ENCODE data around the gene SYNM.
A peak's percentile ranks its signal among the peaks of the same experiment; 100 is the strongest.

The SYNM gene

DNA sequence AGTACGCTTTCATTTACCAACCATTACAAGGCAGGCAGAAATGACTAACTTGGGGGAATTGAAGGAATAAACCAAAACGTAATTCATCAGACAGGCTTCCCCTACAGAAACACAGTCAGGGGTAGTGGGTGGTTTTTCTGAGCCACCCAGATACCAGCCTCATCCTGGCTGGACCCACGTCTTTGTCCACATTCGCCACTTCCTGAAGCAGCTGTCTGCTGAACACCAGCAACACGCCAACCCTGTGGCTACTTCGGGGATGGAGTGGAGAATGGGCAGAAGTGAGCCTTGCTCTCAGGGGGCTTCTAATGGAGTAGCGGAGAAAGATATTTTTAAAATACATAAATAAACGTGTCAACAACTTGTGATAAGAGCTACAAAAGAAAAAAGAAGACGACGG lies 40.1 kb downstream of the SYNM start:
- no peak for DNase-seq

DNA sequence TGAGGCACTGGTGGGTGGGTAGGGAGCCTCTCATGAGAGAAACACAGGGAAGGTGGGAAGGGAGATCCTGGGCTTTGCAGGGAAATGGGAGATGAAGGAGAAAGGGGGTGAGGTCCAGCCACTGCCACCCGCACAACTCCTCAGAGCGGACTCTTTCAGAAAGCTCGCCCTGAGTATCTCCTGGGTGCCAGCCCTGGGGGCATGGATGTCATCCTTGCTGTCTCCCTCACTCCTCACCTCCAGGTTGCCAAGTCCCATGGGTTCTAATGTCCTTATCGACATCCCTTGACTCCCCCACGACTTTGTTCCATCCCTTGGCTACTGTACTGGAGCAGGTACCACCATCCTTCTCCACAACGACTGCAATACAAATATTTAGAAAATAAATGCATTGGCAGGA lies 40.9 kb downstream of the SYNM start:
- DNase-seq, result no peak

DNA sequence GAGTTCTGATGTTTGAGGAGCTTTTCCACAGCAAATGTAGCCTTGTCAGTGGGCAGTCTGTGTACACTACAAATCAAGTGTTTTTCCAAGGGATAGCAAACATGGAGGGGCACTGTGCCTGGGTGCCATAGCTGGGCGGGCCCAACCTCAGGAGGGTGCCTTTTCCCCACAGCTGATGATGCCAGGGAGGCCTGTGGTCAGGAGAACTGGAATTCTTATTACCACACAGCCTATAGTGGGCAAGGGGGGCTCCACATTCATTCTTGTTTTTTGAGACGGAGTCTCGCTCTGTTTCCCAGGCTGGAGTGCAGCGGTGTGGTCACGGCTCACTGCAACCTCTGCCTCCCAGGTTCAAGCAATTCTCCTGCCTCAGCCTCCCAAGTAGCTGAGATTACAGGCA lies 41.8 kb downstream of the SYNM start:
- DNase-seq, result no peak

DNA sequence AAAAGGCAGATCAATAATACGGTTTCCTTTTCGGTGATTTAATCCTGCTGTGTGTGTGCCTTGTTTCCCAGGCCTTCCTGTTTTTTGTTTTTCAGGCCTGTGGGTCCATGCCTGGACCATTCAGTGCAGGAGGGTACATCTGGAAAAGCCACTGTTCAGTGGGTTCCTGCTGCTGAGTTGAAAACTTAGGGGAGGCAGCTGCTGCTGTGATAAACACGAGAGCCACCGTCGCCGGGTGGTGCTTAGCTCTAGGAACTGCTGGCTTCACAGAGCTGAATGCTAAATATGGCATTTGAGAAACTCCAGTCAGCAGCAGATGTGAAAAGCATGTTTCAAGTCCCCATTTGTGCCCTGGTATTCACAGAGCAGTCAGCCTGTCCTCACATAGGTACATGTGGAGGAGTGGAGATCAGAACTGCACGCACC lies 44.0 kb downstream of the SYNM start:
- no peak for DNase-seq

DNA sequence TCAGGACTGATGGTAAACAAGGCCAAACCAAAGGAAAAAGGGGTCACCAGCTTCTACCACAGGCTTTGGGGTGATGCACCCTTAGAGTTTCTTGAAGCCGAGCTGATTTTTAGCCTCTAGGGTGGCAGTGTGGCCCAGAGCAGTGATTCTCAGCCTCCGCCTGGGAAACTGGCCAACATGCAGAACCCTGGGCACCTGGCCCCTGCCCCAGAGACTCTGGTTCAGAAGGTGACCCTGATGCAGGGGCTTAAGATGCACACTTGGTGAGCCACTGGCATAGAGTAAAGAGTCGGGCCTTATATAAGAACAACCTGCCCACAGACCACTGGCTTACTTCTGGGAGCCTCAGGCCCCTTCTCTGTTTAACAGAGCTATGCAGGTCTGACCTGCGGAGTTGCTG lies 44.5 kb downstream of the SYNM start:
- DNase-seq, result no peak

DNA sequence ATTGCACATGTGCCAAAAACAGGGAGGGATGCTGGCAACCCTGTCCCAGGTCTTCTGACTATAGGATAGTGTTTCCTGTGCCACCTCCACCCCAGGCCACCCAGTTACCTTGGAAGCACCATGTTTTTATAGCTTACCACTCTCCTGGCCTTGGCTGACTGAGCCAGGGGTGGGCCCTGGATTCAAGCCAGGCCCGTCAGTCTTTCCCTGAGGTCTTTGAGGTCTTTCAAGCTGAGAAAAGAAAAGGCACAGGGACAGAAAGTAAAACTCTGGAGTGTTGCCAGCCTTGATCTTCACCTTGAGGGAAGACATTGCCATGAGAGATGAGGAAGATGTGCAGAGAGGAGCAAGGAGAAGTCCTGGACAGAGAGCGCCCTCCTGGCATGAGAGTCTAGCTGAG lies 46.3 kb downstream of the SYNM start:
- no peak for DNase-seq

DNA sequence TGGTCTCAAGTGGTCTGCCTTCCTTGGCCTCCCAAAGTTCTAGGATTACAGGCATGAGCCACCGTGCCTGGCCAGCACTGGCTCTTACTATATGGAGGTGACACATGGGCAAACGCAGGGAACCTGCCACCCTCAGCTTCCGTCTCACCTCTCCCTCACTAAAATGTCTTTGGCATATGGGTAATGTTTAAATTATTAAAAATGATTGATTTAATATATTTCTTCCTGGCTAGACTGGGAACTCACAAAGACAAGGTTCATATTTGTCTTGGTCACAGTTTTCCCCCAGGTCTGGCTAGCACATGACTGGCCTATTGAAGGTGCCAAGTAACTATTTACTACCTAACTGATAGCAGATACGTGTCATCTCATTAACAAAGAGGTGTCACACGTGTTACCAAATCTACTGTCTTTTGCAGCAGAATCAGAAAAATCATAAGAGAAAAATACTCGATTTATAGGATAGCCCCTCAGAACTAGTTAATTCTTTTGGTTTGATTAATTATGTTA lies 48.2 kb downstream of the SYNM start:
- DNase-seq, result no peak

DNA sequence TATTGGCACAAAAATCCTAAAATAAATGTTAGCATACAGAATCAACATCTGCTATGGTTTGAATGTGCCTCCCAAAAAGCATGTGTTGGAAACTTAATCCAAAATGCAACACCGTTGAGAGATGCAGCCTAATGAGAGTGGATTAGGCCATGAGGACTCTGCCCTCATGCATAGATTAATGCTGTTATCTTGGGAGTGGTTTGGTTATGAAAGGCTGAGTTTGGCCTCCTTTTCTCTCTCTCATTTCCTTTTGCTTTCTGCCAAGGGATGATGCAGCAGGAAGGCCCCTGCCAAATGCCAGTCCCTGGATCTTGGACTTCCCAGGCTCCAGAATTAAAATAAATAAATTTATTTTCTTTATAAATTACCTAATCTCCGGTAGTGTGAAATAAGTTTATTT lies 49.4 kb downstream of the SYNM start:
- DNase-seq, result no peak

DNA sequence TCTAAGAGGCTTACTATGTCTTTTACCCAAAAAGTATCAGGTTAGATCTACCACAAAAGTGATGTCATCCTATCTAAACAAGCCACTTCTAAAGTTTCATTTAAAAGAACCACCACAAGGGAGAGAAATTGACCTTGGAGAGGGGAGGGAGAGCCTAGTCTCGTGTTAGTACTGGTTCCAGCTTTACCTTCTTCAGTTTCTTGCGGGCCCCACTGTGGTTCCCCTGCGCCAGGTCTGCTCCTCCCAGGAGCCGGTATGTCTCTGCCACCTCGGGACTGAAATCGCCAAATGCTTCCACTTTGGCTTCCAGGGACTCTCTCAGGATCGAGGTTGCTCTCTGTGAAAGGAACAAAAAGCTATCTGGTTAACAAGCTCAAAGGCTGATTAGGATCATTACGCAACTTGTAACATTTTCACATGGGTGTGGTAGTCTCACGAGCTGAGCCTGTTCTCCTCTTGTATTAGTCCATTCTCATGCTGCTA lies 51.1 kb downstream of the SYNM start:
- DNase-seq, result no peak

DNA sequence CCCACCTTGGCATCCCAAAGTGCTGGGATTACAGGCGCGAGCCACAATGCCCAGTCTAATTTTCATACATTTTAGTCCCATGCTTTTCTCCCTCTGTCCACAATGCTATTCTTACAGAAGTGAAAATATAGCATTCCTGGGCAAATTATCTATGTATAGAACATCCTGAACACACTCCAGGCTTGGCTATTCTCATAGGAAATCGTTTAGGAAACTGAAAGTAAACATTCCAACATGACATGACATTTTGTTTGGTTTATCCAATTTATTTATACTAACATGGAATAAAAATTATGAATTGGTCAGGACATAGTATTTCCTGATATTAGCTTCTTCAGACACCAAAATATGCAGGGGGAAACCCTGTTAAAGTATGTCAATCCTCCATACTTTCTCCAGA lies 52.6 kb downstream of the SYNM start:
- DNase-seq, result no peak

DNA sequence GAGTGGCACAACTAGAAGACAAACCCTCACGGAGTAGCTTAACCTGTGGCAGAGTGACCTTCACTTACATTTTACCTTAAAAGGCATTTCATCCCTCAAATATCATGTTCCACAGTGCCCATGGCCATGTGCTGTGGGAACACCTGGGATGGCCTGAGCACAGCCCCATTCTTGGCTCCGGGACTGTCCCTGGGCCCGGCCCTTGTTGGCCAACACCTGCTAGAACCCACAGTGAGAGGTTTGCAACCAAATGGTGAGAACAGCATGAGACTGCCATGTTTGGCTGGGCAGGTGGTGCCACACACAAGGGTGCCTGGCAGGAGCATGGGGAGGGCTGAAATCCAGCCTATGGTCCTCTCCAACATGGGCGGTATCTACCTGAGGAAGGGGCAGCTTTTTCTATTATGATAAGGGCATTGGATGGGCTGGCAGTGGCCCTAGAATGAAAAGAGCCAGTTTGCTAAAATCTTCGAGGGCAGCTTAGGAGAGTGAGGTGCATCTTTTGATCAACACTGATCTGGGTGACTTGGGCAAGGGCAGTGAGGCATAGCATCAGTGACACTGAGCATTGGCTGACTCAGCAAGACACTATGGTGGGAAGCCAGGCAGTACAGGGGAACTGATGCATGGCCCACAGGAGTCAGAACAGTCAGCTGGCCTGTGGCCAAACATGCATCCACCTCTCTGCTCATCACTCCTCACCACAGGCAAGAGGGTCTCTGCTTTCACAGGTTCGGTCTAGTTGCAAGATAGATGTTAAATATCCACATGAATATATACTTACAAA lies 53.9 kb downstream of the SYNM start:
- DNase-seq, result no peak

DNA sequence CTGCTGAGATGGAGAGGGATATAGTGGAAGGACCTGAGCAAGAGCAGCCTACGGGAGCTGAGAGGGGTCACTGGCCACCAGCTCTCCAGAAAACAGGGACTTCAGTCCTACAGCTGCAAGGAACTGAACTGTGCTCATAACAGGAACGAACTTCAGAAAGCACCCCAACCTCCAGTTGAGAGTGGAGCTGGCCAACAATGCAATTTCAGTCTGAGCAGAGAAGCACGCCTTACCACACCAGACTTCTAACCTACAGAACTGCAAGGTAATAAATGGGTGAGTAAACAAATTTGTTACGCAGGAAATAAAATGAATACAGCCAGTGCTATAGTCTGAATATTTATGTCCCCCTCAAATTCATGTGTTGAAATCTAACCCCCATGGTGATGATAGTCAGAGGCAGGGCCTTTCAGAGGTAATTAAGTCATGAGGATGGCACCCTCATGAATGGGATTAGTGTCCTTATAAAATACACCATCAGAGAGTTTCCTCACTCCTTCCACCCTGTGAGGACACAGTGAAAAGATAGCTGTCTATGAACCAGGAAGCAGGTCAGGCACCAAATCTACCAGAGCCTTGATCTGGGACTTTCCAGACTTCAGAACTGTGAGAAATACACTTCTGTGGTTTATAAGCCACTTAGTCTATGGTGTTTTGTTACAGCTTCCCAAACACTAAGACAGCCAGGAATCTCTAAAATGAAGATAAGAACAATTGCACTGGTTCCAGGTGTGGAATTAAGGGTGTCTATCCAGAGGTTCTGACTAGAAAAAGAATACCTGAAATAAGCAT lies 58.6 kb downstream of the SYNM start:
- no peak for DNase-seq

DNA sequence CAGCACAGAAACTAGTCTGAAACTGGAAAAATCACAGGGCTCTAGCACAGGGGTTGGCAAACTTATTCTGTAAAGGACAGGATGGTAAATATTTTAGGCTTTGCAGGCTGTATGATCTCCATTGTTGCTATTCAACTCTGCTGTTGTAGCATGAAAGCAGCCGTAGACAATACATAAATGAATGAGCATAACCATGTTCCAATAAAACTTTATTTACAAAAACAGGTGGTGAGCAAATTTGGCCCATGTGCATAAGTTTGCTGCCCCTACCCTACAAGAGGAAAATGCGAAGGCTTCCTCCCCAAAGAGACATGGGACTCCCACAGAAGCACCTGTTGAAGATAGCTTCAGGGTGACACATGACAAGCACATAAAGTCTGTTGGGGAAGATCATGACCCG lies 59.2 kb downstream of the SYNM start:
- DNase-seq, result no peak

DNA sequence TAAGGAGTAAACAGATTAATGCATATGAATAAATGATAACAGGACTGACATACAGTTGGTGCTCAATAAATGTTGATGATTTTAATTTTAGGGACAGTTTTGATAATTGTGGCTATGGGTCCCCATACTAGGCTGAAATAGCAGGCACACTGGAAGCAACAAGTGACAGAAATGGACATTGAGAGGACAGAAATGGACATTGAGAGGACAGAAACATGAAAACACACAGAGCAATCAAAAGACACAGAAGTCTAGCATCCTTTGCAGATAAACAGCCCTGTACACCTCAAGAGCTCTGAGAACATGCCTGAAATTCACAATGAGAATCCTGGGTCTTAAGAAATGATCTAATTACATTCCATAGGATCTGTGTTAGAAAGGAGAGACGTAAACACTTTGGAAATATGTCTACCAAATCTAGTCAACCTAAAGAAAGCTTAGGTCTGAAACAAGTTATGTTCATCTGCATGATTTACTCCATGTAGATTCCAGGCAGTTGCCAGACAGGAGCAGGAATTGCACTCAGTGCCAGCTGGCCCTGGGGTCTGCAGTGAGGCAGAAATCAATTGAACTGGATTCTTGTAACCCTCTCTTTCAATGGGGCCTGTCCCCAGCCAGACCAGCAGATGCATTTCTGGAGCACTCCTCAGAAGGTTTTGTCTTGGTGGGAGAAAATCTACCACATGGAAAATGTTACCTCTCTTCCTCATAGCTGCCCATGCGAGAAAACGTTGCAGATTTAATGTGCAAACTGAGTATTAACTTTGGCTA lies 60.3 kb downstream of the SYNM start:
- no peak for DNase-seq

DNA sequence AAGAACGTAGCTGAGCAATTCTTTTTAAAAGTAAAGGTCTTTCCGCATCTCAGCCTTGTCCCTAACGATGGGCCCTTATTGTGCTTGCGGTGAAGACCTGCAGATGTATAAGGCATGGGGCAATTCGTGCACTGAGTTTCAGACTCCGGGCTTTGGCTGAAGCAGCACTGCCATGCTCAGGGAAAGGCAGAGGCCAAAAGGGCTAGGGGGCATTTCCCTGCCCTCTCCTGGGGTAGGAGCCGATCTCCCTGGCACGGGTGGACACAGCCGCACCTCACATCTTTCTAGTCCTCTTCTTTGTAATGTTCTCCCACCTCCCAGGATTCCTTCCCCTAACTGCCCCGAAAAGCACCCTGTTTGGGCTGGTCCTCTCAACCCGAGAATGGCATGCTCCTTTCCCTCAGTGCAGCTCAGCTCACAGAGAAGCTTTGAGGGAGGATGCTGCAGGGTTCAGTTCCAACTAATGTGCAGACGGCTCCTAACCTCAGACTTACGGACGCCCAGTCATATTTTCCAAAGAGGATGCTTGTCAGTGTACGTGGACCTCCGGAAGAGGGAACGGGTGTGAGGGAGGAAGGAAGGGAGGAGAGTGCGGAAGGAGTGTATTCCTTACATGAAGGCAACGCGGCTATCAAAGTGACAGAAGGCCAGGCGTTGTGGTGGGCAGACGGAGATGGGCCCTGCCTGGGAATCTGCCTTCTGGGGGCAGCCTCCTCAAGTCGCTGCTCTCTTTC lies 61.2 kb downstream of the SYNM start:
- DNase-seq, result no peak

DNA sequence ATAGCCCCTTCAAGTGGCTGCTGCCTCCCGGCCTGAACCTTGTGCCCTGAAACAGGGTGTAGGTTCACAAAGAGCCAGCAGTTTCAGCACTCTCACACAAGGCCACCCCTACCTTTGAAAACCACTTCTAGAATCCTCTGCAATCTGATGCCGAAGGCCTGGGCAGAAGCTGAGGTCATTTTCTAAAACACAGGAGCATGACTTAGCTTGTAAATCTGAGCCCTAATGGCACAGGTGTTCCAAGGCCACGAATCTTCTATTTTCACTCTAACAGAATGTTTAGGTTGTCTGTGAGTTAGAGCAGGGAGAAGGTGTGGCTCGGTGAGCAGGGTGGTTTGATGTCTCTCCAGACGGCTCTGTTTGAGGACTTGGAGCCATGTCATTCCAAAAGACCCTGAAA lies 62.3 kb downstream of the SYNM start:
- DNase-seq, result no peak

DNA sequence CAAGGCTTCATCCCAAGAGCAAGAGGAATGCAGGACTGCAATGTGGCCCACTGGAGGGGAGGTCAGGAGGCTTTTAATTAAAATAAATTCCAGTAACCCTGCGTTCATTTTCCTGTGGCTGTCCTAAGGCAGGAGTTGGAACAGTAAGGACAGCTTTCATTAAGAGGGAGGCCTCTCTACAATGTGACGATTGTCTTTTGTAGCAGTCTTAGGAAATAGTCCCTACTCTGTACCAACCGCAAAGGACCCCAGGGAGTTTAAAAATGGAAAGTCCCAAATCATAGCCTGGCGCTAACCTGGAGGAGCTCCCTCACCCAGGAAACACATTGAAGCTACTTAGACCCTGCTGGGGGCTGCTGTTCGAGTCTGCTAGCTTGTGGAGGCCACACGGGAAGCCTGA lies 62.8 kb downstream of the SYNM start:
- DNase-seq, result no peak

DNA sequence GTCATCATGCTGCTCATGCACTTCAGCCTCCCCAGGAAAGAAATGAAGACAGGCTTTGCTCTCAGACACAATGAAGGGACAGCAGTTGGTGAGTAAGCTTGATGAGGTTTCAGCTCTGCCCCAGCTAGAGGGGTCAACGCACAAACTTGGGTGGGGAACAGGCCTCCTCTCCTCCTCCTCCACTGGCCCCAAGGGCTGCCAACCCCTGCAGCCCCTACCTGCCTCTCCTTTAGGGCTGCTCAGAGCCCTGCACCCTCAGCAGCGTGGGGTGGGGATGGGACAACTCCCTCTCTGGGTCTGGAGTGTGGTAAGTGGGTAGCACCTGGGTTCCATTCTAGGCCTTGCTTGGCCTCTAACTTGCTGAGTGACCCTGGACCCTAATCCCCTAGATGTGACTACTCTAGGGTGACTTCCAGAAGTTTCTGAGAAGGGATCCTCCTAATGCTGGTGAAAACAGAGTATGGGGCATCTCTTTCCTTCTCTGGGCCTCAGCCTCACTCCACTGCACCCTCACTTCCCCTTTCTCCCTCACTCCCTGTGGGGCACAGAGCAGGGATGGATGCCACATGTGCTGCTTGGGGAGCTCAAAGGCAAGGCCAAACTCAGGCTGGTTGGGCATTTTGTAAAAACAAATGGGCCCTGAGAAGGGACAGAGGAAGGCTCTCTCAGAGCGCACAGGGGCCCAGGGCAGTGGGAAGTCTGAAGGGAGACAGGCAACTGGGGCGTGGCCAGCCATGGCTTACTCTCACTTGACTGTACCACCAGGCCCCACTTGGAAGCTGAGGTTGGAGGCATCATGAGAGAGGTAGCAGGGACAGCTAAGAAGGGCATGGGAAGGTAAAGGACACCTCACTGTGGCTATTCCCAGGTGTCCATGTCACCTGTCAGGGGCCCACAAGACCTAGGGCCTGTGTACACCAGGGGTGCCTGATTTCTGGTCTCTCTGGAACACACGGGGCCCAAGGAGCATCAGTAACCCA lies 64.0 kb downstream of the SYNM start:
- peak; percentile 6 for DNase-seq

DNA sequence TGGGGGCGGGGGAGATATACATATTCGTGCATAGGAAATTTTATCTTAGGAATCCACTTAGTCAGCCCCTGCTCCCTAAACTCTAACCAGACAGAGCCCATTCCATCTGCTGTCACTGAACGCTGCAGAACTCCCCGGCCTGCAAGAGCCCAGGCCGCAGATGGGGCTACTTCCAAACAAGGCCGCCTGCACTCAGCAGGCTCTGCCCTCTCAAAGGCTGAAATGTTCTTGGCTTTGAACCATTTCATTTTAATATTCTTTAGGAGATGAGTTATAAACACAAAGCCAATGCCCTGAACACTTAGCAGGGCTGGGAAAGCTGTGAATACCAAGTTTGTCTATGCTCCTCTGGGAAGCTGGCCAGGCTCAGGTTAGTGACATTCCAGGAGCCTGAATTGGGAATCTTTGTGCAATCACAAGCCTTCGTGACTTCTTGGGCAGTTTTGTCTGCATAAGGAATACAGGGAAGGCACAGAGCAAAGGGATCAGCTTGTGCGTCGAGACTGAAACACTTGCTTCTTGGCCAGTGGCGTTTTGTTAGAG lies 65.0 kb downstream of the SYNM start:
- DNase-seq, result no peak

DNA sequence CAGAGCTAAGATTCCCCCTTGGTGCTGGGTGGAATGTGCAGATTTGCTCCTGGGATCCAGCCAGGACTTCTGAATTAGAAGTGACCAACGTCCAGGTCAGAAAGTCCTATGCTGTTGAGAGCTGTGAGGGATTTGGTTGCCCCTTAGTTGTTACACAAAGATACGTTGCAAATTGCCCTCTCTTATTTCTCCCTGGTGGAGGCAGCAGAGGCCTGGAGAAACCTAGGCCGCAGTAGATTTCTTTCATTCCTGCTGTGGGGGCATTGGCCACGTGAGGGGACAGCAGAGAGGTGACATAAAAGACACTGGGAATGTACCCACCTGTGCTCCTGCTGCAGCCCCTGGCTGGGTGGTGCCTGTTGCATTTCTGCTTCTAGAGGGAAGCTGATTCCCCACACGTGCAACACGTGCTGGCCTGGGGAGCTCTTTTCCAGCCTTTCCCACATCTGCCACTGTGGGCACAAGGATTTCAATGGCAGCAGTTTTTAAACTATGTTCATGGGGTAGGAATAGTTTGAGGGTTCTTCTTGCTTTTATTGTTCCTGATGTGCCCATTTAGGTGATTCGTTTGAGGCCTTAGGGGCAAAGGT lies 65.7 kb downstream of the SYNM start:
- no peak for DNase-seq

DNA sequence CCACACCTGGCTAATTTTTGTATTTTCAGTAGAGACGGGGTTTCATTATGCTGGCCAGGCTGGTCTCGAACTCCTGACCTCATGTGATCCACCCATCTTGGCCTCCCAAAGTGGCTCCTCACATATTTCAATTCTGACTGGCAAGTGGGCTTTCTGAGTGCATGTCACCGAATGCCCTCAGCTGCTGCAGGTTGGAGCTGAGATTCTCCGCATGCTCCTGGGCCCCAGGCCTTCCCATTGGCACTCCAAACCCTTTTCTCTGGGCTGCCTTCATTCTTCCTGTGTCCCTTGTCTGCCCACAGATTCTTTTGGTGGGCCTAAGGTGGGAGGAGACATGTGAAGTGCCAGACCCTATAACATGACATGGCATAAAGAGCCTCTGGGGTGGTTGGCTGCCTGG lies 67.3 kb downstream of the SYNM start:
- DNase-seq, result no peak

All from GDM1 (cell line).